Neural progenitor cell (in vitro differentiated cells): ENCODE results near the gene VCL.

Experiments used
- CTCF ChIP-seq: fragments of 200-600 bp; sonication (generic); IDR thresholded peaks from 2 replicates; pipeline ENCODE4 v1.5.1; 2017; ENCODE audit warnings: antibody characterized with exemption, mild to moderate bottlenecking
- EZH2 ChIP-seq: fragments of 200-600 bp; sonication (generic); IDR thresholded peaks from 2 replicates; pipeline ENCODE4 v1.6.1; 2017; ENCODE audit warnings: antibody characterized with exemption, mild to moderate bottlenecking, moderate library complexity
- EZH2phosphoT487 ChIP-seq: fragments of 200-600 bp; sonication (generic); IDR thresholded peaks from 2 replicates; pipeline ENCODE4 v1.6.1; 2017; ENCODE audit warnings: antibody characterized with exemption

GRCh38 chr10:73991203-73991883, 6.6 kb upstream of the VCL start:
- no peak for TF ChIP-seq EZH2
- no peak for TF ChIP-seq EZH2phosphoT487
- TF ChIP-seq CTCF: no peak
